Measurements from ENCODE around the gene ZNF384. TPM values are rescaled to one million over a fixed set of nuclear protein-coding genes. Genes with fewer than 3 reads are reported as not detected.

The ZNF384 gene
- total and polyA plus RNA-seq, 10 of the 15 experiments (the other 5 are each of a cell fraction or from before 2014, with no cell fraction given) = 0.46 to 81.5 (median 30.5) TPM

DNA sequence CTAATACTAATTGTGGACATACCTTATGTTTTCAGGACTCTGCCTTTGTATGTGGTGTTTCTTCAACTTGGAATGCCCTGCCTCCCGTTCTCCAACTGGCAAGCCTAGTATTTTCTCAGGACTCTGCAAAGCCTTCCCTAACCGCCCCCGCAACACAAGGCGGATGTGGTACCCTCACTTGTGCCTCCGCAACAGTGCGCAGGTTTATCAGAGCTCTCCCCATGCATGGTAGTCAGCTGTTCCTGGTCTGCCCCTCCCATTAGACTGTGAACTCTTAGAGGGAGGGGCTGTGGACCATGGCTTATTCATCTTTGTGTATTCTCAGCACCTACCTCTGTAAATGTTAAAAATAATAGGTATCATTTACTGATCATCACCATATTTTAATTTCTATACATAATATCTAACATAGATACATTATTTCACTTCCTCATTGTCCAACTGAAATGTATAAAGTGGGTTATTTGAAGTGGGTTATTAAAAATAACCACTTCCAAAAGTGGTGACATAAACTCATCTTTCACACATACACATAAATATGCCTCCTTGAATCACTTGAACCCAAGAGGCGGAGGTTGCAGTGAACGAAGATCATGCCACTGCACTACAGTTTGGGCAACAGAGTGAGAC lies 62.4 kb downstream of the ZNF384 start (continued):
- TF ChIP-seq BHLHE40 (IDR thresholded peaks at IDR 0.05; ENCODE audit: borderline replicate concordance in 1 of 2, low read depth in 2 of 2, low read length in 1 of 2) (peak in 1 of 2 experiments; percentile 49; a peak in 1 of 4 replicates), KLF5 (IDR thresholded peaks at IDR 0.05; ENCODE audit: partially characterized antibody) (no peak), RAD51 (IDR thresholded peaks at IDR 0.05) (0 out of 2 replicates have a peak, but pooled peaks have one; percentile 29), EP300 (IDR thresholded peaks at IDR 0.05; ENCODE audit: borderline replicate concordance in 1 of 2, control insufficient read depth in 1 of 2, low read depth in 2 of 2, low read length in 2 of 2) (no peak; a peak in 1 of 4 replicates), BCL3 (IDR thresholded peaks at IDR 0.05; ENCODE audit: borderline replicate concordance, insufficient read depth, low read depth, low read length, poor library complexity, severe bottlenecking) (no peak), NFIC (IDR thresholded peaks at IDR 0.05; ENCODE audit: low read depth, low read length) (0 out of 2 replicates have a peak, but pooled peaks have one; percentile 19), IKZF2 (IDR thresholded peaks at IDR 0.05) (peak in 1 of 2 experiments; percentile 37; a peak in 2 of 4 replicates), SMC3 (IDR thresholded peaks at IDR 0.05; ENCODE audit: borderline replicate concordance, low read length) (no peak), NKRF (conservative IDR thresholded peaks at IDR 0.05) (peak; percentile 19; the same call in 1 of the 2 replicates), HCFC1 (IDR thresholded peaks at IDR 0.05; ENCODE audit: low read length) (no peak), ZSCAN29 (IDR thresholded peaks at IDR 0.05) (0 out of 2 replicates have a peak, but pooled peaks have one; percentile 19)
- TF ChIP-seq, protein P1, sequence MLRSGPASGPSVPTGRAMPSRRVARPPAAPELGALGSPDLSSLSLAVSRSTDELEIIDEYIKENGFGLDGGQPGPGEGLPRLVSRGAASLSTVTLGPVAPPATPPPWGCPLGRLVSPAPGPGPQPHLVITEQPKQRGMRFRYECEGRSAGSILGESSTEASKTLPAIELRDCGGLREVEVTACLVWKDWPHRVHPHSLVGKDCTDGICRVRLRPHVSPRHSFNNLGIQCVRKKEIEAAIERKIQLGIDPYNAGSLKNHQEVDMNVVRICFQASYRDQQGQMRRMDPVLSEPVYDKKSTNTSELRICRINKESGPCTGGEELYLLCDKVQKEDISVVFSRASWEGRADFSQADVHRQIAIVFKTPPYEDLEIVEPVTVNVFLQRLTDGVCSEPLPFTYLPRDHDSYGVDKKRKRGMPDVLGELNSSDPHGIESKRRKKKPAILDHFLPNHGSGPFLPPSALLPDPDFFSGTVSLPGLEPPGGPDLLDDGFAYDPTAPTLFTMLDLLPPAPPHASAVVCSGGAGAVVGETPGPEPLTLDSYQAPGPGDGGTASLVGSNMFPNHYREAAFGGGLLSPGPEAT (IDR thresholded peaks at IDR 0.05; ENCODE audit: low read depth) = 0 out of 2 replicates have a peak, but pooled peaks have one; percentile 25
- TF ChIP-seq, protein P2, sequence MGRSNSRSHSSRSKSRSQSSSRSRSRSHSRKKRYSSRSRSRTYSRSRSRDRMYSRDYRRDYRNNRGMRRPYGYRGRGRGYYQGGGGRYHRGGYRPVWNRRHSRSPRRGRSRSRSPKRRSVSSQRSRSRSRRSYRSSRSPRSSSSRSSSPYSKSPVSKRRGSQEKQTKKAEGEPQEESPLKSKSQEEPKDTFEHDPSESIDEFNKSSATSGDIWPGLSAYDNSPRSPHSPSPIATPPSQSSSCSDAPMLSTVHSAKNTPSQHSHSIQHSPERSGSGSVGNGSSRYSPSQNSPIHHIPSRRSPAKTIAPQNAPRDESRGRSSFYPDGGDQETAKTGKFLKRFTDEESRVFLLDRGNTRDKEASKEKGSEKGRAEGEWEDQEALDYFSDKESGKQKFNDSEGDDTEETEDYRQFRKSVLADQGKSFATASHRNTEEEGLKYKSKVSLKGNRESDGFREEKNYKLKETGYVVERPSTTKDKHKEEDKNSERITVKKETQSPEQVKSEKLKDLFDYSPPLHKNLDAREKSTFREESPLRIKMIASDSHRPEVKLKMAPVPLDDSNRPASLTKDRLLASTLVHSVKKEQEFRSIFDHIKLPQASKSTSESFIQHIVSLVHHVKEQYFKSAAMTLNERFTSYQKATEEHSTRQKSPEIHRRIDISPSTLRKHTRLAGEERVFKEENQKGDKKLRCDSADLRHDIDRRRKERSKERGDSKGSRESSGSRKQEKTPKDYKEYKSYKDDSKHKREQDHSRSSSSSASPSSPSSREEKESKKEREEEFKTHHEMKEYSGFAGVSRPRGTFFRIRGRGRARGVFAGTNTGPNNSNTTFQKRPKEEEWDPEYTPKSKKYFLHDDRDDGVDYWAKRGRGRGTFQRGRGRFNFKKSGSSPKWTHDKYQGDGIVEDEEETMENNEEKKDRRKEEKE (IDR thresholded peaks at IDR 0.05) = no peak
